ENCODE data around the gene SNAPC2.
"Not testable (repeated sequence)": the region's sequence is repeated elsewhere in the genome, so short reads cannot be mapped to it uniquely, and the experiment has no call there.

SNAPC2 gene

DNA sequence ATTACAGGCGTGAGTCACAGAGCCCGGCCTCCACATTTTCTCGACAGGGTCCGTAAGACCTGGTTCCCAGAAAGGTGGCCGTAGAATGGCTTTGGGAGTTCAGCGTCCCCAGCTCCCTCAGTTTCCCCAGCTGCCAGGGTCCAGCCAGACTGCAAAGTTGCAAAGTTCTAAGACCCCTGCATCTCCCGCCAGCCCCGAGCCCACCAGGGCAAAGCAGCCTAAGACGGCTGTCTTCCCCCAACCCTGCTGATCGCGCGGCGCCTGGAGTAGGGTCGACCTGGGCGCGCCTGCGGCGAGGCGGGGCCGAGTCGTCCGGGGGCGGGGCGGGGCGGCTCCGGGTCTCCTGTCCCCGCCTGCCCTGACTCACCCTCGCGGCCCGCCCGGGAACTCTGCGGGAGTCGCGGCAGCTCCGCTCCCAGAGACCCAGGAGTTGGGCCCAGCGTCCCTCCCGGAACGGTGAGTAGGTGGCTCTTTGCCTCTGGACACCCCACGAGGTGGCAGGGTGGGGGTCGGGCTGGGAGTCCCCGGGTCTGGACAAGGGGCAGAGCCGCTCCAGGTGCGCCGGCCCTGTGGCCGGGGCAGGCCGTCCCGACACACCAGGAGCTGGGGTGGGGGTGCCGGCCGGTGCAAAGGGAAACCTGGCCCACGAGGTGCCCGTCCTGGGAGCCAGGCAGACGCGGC lies 31.9 kb upstream of the SNAPC2 start, which contains the start of gene LRRC8E:
LRRC8E (plus strand) TSS at position 366 of the 681 bp plus-strand sequence. CDS start 7,094 bp downstream, outside the sequence.
- peak in 1 of 2 donors; percentile 41 for DNase-seq (ENCODE audit: low read depth in 1 of 2, low spot score in 1 of 2)

DNA sequence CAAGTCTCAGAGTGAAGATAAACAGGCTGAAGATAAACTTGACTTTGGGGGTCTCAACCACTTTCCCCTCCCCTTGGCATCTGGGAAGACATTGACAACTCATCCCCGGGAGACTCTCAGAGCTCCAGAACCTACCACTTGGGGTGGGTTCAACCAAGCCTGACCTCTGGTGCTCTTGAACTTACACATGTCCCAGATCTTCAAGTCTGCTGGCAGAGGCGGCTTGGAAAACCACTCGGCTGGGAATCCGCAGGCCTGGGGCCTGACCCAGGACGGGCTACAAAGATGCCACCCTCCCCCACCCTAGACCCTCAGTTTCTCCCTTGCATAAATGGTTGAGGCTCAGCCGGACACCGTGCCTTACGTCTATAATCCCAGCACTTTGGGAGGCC lies 31.3 kb upstream of the SNAPC2 start:
- DNase-seq (ENCODE audit: low read depth in 1 of 2, low spot score in 1 of 2) = no peak

DNA sequence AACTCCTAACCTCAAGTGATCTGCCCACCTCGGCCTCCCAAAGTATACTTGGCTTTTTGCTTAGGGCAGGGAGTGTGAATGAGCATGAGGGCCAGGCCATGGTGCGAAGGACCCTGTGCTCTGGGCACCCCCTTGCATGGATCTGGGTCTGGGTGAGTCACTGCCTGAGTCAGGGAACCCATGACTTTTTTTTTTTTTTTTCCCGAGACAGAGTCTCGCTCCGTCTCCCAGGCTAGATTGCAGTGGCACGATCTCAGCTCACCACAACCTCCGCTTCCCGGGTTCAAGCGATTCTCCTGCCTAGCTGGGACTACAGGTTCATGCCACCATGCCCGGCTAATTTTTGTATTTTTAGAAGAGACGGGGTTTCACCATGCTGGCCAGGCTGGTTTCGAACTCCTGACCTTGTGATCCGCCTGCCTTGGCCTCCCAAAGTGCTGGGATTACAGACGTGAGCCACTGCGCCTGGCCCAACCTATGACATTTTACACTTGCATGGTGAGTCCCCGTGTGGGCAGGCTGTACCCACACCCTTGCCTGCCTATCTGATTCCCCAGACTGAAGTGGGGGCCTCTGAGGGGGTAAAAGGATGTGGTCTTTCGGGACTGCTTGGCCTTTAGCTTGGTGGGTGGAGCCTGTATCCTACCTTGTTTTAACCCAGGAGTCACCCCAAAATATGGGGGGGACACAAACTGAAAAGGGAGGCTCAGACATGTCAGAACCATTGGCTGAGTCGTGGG lies 26.6 kb upstream of the SNAPC2 start:
- DNase-seq (ENCODE audit: low read depth in 1 of 2, low spot score in 1 of 2) = not testable (repeated sequence)

- DNase-seq (ENCODE audit: low read depth in 1 of 2, low spot score in 1 of 2) = no peak
Observed at GRCh38 chr19:7894612-7895309, 25.4 kb upstream of the SNAPC2 start.

DNA sequence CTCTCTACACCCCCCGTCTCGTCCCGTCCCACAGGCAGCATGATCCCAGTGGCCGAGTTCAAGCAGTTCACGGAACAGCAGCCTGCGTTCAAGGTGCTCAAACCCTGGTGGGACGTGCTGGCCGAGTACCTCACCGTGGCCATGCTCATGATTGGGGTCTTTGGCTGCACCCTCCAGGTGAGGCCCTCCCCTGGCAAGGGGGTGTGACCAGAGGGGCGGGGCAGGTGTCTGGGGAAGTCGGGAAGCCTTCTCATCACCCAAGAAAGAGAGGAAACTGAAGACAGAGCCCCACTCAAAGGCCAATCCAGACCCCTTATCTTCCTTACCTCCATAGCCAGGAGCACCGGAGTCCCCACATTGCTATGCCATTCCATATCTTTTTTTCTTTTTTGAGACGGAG lies 24.6 kb upstream of the SNAPC2 start:
- DNase-seq (ENCODE audit: low read depth in 1 of 2, low spot score in 1 of 2) = no peak

- DNase-seq (ENCODE audit: low read depth in 1 of 2, low spot score in 1 of 2) = no peak
Observed at GRCh38 chr19:7897292-7897691, 22.8 kb upstream of the SNAPC2 start.

GRCh38 chr19:7898967-7899366 lies 21.2 kb upstream of the SNAPC2 start:
- DNase-seq (ENCODE audit: low read depth in 1 of 2, low spot score in 1 of 2) = no peak

DNA sequence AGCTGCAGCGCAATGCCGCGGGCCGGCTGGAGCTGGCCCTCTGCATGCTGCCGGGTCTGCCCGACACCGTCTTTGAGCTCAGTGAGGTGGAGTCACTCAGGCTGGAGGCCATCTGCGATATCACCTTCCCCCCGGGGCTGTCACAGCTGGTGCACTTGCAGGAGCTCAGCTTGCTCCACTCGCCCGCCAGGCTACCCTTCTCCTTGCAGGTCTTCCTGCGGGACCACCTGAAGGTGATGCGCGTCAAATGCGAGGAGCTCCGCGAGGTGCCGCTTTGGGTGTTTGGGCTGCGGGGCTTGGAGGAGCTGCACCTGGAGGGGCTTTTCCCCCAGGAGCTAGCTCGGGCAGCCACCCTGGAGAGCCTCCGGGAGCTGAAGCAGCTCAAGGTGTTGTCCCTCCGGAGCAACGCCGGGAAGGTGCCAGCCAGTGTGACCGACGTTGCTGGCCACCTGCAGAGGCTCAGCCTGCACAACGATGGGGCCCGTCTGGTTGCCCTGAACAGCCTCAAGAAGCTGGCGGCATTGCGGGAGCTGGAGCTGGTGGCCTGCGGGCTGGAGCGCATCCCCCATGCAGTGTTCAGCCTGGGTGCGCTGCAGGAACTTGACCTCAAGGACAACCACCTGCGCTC lies 20.3 kb upstream of the SNAPC2 start:
- DNase-seq (ENCODE audit: low read depth in 1 of 2, low spot score in 1 of 2) = no peak

DNA sequence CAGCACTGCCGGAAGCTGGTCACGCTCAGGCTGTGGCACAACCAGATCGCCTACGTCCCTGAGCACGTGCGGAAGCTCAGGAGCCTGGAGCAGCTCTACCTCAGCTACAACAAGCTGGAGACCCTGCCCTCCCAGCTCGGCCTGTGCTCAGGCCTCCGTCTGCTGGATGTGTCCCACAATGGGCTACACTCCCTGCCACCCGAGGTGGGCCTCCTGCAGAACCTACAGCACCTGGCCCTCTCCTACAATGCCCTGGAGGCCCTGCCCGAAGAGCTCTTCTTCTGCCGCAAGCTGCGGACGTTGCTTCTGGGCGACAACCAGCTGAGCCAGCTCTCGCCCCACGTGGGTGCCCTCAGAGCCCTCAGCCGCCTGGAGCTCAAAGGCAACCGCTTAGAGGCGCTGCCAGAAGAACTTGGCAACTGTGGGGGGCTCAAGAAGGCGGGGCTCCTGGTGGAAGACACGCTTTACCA lies 19.7 kb upstream of the SNAPC2 start:
- no peak for DNase-seq (ENCODE audit: low read depth in 1 of 2, low spot score in 1 of 2)

GRCh38 chr19:7900931-7901330 lies 19.2 kb upstream of the SNAPC2 start:
- no peak for DNase-seq (ENCODE audit: low read depth in 1 of 2, low spot score in 1 of 2)

DNA sequence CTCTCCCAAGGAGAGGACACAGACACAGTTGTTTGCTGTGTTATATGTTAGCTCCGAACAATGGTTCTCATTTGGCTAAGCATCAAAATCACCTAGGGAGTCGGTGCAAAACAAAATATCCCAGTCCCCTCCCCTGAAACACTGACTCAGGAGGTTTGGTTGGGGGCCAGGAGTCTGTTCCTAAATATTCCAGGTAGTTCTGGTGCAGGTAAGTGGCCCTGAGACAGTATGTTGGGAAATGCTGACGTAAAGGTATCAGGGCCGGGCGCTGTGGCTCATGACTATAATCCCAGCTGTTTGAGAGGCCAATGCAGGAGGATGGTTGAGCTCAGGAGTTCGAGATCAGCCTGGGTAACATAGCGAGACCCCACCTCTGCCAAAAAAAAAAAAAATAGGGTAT lies 18.8 kb upstream of the SNAPC2 start:
- no peak for DNase-seq (ENCODE audit: low read depth in 1 of 2, low spot score in 1 of 2)

- no peak for DNase-seq (ENCODE audit: low read depth in 1 of 2, low spot score in 1 of 2)
Observed at GRCh38 chr19:7902796-7903243, 17.3 kb upstream of the SNAPC2 start.

DNA sequence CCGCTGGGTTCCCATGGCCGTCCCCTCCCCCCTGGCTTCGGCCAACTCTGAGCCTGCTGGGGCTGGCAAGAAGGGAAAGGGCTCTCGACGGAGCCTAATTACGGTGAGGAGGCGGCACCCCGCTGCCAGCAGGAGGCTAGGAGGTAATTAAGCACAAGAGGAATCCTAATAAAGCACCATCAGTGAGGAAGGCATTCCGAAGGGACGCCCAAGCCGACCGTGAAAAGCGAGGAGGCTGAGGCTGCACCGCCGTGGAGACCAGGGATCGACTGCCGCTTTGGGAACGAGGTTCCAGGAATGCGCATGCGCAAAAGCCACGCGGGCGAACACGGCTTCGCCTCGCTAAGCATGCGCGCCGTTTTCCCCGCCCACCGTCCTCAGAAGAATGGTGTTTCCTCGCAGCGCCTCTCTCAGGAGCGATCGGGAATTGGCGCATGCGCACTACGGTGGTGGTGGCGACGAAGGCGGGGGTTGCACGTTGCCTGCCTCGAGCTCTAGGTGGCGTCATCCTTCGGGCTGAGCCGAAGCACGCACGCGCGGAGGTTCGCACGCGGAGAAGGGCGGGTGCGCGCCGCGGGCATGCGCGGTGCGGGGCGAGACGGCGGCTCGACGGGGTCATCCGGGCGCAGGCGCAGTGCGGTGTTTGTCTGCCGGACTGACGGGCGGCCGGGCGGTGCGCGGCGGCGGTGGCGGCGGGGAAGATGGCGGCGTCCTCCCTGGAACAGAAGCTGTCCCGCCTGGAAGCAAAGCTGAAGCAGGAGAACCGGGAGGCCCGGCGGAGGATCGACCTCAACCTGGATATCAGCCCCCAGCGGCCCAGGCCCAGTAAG lies 16.7 kb upstream of the SNAPC2 start, which contains the start of gene MAP2K7:
MAP2K7 (plus strand) TSS at position 634 of the 830 bp plus-strand sequence; CDS start at position 702, 68 bp downstream.
- peak; percentile 100 for DNase-seq (ENCODE audit: low read depth in 1 of 2, low spot score in 1 of 2)

GRCh38 chr19:7904074-7905020 lies 15.8 kb upstream of the SNAPC2 start:
- DNase-seq (ENCODE audit: low read depth in 1 of 2, low spot score in 1 of 2) = no peak

- no peak for DNase-seq (ENCODE audit: low read depth in 1 of 2, low spot score in 1 of 2)
Observed at GRCh38 chr19:7905268-7905667, 14.9 kb upstream of the SNAPC2 start.

DNA sequence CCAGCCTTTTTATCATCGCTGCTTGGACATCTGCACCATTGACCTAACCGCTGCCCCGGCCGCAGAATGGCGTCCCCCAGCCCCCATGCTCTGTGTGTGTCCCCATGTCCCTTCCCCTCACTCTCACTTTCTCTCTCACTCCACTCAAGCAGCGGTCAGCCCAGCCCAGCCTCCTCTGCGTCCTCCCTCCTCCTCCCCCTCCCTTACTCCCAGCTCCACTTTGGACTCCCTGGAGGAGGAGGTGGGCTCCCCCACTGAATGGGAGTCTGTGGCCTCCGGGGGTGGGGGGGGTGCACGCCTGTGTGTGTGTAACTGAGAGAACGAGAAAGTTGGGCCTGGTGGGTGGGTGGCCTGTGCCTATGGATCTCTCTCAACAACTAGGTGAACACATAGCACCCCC lies 14.3 kb upstream of the SNAPC2 start:
- no peak for DNase-seq (ENCODE audit: low read depth in 1 of 2, low spot score in 1 of 2)

GRCh38 chr19:7907122-7907521 lies 13.0 kb upstream of the SNAPC2 start:
- DNase-seq (ENCODE audit: low read depth in 1 of 2, low spot score in 1 of 2) = no peak

DNA sequence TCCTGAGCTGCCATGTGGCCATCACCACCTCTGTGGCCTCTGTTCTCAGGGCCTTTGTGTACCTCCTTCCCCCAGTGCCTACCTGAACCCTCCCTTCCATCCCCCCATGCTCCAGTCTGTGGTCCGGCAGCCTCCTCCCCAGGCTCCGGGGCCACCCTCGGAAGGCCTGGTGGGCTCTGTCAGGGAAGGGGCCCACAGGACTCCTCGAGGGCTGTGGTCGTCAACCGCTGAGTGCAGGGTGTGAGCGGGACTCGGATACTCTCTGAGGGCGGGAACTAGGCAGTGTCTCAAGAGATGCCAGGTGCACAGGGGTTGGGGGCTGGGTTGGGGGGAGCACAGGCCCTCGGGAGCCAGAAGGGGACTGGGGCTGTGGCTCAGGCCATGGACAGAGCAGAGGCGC lies 12.6 kb upstream of the SNAPC2 start:
- no peak for DNase-seq (ENCODE audit: low read depth in 1 of 2, low spot score in 1 of 2)

GRCh38 chr19:7908078-7908699 lies 11.9 kb upstream of the SNAPC2 start:
- DNase-seq (ENCODE audit: low read depth in 1 of 2, low spot score in 1 of 2) = no peak
